NCI-H1048 (cell line): Measurements from ENCODE around the gene CD19.
"Not testable (repeated sequence)": the region's sequence is repeated elsewhere in the genome, so short reads cannot be mapped to it uniquely, and the experiment has no call there.

Experiments used
- DNase-seq: peaks from one replicate; lab custom pipeline; 2025; lab: John Stamatoyannopoulos, UW

Gene CD19

GRCh38 chr16:28910086-28911031 is 21.4 kb upstream of the CD19 start:
- DNase-seq, result no peak

GRCh38 chr16:28912558-28912957 is 19.2 kb upstream of the CD19 start:
- DNase-seq, result no peak

GRCh38 chr16:28913946-28914724 is 17.6 kb upstream of the CD19 start:
- no peak for DNase-seq

GRCh38 chr16:28915181-28915580 is 16.6 kb upstream of the CD19 start:
- no peak for DNase-seq

GRCh38 chr16:28917095-28917494 is 14.7 kb upstream of the CD19 start:
- DNase-seq, result no peak

- no peak for DNase-seq
Measured at GRCh38 chr16:28918698-28919097, 13.1 kb upstream of the CD19 start.

- no peak for DNase-seq
Measured at GRCh38 chr16:28923231-28923587, 8.6 kb upstream of the CD19 start.

- DNase-seq, result peak; percentile 24
Measured at GRCh38 chr16:28923652-28924398, 7.9 kb upstream of the CD19 start.

GRCh38 chr16:28924399-28924761 is 7.4 kb upstream of the CD19 start:
- no peak for DNase-seq

GRCh38 chr16:28924762-28925385 is 6.9 kb upstream of the CD19 start, which contains the start of gene RABEP2:
RABEP2 (minus strand) TSS chr16:28925238; CDS start chr16:28925163, 75 bp downstream.
- peak; percentile 78 for DNase-seq

GRCh38 chr16:28925386-28926228 is 6.2 kb upstream of the CD19 start:
- DNase-seq, result no peak

GRCh38 chr16:28926284-28926683 is 5.5 kb upstream of the CD19 start:
- DNase-seq, result not testable (repeated sequence)

GRCh38 chr16:28927815-28928214 is 4.0 kb upstream of the CD19 start:
- no peak for DNase-seq

GRCh38 chr16:28930203-28930602 is 1.6 kb upstream of the CD19 start:
- no peak for DNase-seq

GRCh38 chr16:28930652-28931051 is 1.1 kb upstream of the CD19 start:
- DNase-seq, result no peak

GRCh38 chr16:28932339-28933141 is 769 bp downstream of the CD19 start:
- no peak for DNase-seq

GRCh38 chr16:28933171-28933570 is 1.4 kb downstream of the CD19 start:
- DNase-seq, result no peak

GRCh38 chr16:28935346-28935745 is 3.6 kb downstream of the CD19 start:
- DNase-seq, result no peak

- DNase-seq, result peak; percentile 45
Measured at GRCh38 chr16:28935924-28936783, 4.4 kb downstream of the CD19 start.
